Suprapubic skin (tissue), 3 donors: Measurements from ENCODE around the gene FCHO2.

ENCODE experiments used
- CTCF ChIP-seq, 2 donors: fragments of 200-600 bp in 1 of 2; fragments of 450-650 bp in 1 of 2; sonication (generic) in 1 of 2; IDR thresholded peaks; one replicate each; pipeline ENCODE4 v1.5.1; 2016 to 2019; ENCODE audit warnings: antibody characterized with exemption in 2 of 2, mild to moderate bottlenecking in 1 of 2, moderate library complexity in 1 of 2
- POLR2A ChIP-seq, 2 donors: fragments of 450-650 bp; IDR thresholded peaks; one replicate each; pipeline ENCODE4 v1.6.1; 2017; ENCODE audit warnings: antibody characterized with exemption in 2 of 2, mild to moderate bottlenecking in 2 of 2, moderate library complexity in 2 of 2

GRCh38 chr5:73007051-73007450 lies 51.2 kb downstream of the FCHO2 start:
- no peak for TF ChIP-seq POLR2A (IDR thresholded peaks at IDR 0.05)
- no peak for TF ChIP-seq CTCF (IDR thresholded peaks at IDR 0.05)
